SHP77 (cell line): ENCODE measurements around the gene KRT33B.
"Not testable (repeated sequence)": the region's sequence is repeated elsewhere in the genome, so short reads cannot be mapped to it uniquely, and the experiment has no call there.

Source experiments
- DNase-seq, 2 experiments: peaks; one replicate each; lab custom pipeline; 2025; lab: John Stamatoyannopoulos, UW

Gene KRT33B

DNA sequence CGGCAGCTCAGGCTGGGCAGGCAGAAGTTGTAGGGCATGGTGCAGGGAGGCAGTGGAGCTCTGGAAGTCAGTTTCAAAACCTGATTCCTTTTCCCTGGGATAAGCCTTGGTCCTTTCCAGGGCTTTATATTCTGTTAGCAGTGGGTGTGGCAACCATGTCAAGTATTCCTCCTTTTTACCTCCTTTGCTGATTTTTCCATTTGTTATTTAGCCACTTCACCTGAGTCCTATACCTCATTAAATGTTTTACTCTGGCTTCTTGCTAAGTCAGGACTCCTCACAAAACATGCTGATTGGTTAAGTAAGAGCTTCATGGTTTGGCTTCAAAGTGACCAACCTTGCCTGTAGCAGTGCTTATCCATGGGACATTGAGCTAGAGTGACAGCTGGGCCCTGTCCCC, at the start of gene KRT33B:
KRT33B (minus strand) TSS at position 101 of the 400 bp plus-strand sequence; CDS start at position 38, 63 bp downstream.
- no peak for DNase-seq

DNA sequence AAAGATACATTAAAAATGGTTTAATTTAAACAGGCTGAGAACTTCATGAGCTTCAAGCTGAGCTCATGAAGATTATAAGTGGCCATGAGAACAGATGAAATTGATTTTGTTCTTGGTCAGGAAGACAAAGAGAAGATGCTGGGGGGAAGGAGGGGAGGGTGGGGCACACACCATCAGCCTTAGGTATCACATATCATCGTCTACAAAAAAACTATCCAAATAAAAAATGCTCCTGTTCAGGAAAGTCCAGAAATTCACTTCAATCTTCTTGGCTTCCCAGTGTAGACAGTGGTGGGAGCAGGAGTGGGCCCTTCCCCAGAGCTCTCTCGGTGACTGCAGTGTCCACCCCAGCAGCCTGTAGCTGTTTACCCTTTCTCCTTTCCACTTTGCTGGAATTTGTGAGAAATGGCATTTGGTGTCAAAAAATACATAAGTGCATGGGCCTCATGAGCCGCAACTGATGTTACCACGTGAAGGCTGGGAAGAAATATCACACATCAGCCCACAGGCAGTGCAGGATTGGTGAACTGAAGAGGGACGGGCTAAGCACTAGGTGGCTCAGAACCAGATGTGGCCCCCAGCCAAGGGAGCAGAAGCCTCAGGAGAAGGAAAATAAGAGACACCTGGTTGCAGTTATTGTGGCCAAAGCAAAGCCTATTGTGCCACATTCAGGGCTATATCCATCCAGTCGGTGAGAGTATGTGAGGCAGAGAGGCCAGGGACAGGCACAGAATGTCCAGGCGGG, 48.7 kb upstream of the KRT33B start:
- DNase-seq = no peak

GRCh38 chr17:41417576-41418015, 48.0 kb upstream of the KRT33B start:
- DNase-seq = no peak

- DNase-seq = no peak
Observed at GRCh38 chr17:41417127-41417526, 47.5 kb upstream of the KRT33B start.

DNA sequence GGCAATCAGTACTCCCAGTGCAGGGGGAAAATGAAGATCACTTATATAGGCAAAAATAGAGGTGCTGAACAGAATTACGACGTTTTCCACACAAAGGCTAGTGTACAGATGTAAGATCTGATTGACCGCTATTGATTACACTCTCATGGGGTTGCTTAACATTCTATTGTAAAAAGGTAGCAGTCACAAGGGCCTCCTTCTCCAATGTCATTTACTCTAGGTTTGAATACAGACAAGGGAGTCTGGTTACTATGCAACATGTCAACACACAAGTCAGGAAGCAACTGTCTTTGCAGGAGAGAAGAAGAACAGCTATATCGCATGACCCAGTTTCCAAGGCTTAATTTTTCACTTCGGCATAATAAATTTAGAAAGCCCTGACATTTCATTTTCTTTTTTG, 46.9 kb upstream of the KRT33B start:
- DNase-seq = no peak

DNA sequence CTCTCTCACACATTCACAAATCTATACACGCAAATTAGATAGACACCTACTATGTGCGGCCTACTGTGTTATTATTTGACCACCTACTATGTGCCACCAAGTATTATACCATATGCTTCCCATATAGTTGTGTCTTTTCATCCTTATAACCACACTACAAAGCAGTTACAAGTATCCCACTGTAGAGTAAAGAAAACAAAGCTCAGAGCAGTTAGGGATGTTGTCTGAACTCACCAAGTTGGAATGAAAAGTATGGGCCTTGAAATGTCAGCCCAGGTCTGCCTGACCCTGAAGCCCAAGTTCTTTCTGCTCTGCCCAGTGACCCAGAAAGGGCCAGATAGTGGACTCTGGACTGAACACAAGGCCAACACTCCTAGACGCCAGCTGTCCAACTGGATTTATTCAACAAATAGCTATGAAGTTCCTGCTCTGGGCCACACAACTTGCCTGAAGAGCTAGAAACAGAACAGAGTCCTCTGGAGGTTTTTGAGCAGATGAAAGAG, 46.3 kb upstream of the KRT33B start:
- DNase-seq = no peak

DNA sequence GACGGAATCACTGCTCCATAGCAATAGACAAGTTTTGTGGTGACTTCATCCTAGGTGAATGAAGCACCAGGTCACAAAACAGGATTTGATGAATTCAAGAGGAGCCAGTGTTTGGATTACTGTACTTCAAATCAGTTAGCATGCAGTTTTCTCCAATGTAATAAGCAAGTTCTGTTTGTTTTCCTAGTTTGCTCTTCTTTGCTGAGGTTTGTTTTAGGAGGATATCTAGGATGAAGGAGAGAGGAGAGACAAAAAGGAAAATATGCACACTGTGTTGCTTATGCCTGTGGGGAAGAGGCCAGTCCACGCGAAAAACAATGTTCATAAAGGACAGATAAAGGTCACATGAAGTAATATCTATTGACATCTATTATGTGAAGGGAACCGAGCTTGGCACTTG, 45.8 kb upstream of the KRT33B start:
- no peak for DNase-seq

GRCh38 chr17:41413982-41414381, 44.4 kb upstream of the KRT33B start:
- no peak for DNase-seq

GRCh38 chr17:41413353-41413957, 43.8 kb upstream of the KRT33B start:
- no peak for DNase-seq

GRCh38 chr17:41411072-41411840, 41.6 kb upstream of the KRT33B start:
- no peak for DNase-seq

- no peak for DNase-seq
Observed at GRCh38 chr17:41407226-41407625, 37.6 kb upstream of the KRT33B start.

GRCh38 chr17:41406205-41406604, 36.6 kb upstream of the KRT33B start:
- DNase-seq = no peak

DNA sequence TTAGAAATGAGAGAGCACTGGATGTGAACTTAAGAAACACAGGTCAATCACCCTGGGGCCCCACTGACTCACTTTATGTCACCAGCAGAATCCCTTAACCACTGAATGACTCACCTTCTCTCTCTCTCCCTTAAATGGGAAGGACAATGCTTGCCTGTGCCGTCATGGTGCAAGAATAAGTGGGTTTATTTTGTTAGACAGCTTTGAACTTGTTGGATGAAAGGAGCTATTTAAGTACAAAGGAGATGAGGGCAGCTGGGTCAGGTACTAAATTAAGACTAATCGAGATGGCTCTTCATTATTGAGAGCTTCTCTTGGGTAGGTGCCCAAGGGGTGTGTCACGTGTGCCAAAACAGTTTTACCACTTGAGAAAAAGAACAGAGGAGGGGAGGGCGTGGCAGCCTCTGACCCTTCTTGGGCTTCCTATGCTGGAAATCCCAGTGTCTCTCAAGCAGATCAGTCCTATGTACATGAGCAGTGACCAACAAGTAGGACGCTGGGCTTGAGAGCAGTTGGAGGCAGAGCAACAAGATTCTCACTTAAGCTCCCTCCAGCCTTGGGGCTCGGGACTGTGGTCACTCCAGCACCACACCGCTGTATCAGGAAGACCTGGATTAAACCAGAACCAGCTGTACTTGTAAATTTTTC, 34.5 kb upstream of the KRT33B start:
- DNase-seq = no peak

DNA sequence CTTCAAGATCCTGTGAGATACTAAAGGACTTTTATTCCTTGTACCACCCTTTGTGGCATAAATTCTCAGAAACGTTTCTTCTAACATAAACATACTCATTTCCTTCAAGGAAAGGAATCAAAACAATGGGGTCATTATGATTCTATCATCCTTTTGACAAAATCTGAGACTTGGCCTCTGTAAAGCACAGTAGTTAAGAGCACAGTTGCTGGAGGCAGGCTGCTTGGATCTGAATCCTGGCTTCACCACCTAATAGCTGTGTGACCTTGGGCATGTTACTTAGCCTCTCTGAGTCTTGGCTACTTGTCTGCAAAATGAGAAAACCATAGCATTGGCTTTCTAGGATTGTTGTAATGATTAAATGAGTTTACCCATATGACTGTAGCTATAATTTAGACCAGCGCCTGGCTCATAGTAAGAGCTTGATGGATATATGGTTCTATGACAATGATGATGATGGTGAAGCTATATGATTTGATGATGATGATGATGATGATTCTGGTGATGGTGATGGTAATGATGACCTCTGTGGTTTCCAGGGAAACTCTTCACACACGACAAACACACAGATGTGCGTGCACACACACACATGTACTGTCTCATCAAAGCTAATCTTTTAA, 33.9 kb upstream of the KRT33B start:
- no peak for DNase-seq

- DNase-seq = no peak
Observed at GRCh38 chr17:41402161-41402560, 32.5 kb upstream of the KRT33B start.

DNA sequence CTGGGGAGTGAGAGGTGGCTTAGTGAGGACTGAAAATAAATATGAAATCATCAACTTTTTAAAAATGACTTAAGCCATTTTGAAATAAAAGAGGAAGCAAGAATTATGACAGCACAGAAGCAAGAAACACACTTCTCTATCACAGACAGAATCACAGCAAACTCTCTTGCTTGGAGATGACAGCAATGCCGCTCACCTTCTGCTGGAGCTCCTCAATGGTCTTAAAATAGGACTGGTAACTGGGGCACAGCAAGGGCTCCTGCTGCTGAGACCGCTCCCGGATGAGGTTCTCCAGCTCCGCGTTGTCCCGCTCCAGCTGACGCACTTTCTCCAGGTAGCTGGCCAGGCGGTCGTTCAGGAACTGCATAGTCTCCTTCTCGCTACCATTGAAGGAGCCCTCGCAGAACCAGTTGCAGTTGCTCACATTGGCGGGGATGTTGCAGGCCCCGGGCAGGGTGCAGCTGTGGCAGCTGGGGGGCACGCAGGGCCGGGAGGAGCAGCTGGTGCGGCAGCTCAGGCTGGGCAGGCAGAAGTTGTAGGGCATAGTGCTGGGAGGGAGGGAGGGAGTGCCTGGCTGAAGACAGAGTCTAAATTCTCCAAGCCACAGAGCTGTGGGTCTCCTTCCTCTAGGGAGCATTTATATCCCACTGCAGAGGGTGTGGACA, 27.5 kb upstream of the KRT33B start, which contains the start of gene KRT31:
KRT31 (minus strand) TSS at position 613 of the 665 bp plus-strand sequence; CDS start at position 544, 69 bp downstream.
- DNase-seq = no peak

DNA sequence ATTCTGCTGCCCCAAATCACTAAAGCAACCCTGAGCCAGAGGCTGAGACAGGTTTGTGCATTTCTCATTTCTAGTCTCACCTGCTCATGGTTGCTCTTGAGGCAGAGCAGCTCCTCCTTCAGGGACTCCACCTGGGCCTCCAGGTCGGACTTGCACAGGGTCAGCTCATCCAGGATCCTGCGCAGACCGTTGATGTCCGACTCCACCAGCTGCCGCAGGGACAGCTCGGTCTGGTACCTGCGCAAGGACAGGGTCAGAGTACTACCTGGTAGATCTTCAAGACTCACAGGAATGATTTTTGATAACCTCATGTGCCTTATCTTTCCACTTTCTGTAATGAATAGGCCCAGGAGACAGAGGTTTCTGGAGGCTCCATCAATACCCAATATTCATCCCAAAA, 26.7 kb upstream of the KRT33B start:
- no peak for DNase-seq

GRCh38 chr17:41395611-41396010, 26.0 kb upstream of the KRT33B start:
- DNase-seq = no peak

GRCh38 chr17:41395044-41395443, 25.4 kb upstream of the KRT33B start:
- DNase-seq = not testable (repeated sequence)

DNA sequence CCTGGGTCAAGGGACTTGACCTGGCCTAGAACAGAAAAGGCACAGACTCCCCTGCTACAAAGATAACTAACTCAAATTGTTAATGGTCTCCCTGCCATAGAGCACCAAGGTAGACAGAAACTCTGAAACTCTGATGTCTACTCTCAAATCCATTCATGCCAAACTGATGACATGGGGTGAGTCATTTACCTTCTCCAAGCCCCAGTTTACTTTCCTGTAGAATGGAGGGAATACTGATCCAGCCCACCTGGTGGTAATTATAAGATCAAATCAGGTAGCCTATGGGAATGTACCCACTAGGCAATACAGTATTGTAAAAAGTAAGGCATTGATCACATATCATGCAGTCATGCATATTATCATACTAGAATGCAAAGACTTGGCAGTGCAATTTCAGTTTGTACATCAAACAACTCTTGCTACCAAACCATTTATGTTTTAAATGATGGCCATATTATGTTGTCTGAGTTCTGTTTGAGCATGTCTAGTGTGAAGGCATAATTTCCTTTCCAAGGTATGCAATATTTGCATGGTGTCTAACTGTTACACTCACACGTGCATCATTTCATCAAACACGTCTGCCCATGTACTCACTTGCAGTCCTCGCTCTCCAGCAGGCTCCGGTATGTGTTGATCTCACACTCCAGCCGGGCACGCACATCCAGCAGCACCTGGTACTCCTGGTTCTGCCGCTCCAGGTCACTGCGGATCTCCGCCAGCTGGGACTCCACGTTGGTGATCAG, 24.8 kb upstream of the KRT33B start:
- no peak for DNase-seq
